ENCODE data around the gene GAS7. TPM values are rescaled to one million over a fixed set of nuclear protein-coding genes. Genes with fewer than 3 reads are reported as not detected.

Gene GAS7
- total RNA-seq, 2 experiments from 2014 or later = 0.24 to 0.26 TPM

Other genes starting within 250 kb of the GAS7 start
- not detected for gene MYH13, start 174.4 kb upstream of the GAS7 start, total RNA-seq
- gene MYH8, start 223.3 kb upstream of the GAS7 start, total RNA-seq = not detected